CD1c-positive myeloid dendritic cell (primary cell): Measurements from ENCODE around the gene KCNT1.

ENCODE experiments used
- DNase-seq: peaks from one replicate; pipeline ENCODE4 v3.0.0-alpha.2; 2016; ENCODE audit errors: extremely low spot score

KCNT1 gene

GRCh38 chr9:135819905-135820304, 117.9 kb downstream of the KCNT1 start:
- no peak for DNase-seq

- no peak for DNase-seq
Observed at GRCh38 chr9:135820661-135821060, 118.7 kb downstream of the KCNT1 start.

DNA sequence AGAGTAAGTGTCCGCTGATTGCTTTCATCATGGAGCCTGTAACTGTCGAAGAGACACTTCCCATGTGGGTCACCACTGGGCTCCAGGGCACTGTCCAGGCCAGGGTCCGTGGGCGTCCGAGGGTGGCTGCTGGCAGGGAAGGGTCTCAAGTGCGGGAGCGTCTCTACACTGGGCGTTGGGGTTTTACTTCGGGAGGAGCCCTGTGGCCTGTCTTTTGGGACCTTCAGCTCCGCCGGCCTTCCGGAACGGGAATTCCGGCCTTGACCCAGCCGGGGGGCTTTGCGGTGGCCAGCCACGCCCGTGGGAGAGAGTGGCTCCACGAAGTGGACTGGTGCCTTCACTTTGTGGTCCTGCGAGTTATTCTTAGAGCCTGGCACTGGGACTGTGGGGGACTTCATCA, 119.1 kb downstream of the KCNT1 start:
- no peak for DNase-seq

DNA sequence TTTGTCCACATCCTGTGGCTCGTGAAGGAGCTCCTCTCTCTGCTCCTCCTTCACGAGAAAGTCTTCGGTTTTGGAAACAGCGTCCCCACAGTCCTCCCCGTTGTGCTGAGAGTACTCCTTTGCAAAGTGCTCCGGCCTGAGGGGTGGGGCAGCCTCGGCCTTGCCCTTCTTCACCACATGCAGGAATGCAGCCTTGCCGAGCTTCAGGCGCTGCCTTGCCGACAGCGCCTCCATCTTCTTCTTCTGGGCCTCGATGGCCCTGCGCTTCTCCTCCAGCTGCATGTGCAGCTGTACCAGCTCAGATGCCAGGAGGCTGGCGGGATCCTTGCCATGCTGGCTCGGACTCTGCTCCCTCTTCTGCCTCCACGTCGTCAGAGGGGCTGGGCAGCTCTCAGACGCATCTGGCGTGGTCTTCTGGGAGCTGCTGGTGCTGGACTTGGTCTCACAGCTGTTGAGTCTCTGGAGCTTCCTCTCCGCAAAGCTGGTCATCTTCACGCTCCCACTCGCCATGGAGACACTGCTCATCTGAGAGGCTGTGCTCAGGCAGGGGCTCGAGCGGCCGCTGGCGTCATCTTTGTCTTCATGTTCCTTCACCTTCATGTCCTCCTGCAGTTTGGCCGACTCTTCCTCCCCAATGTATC, 119.9 kb downstream of the KCNT1 start:
- no peak for DNase-seq

GRCh38 chr9:135822374-135822755, 120.4 kb downstream of the KCNT1 start:
- DNase-seq, result no peak

- no peak for DNase-seq
Observed at GRCh38 chr9:135823036-135823435, 121.1 kb downstream of the KCNT1 start.

GRCh38 chr9:135825435-135826187, 123.6 kb downstream of the KCNT1 start:
- no peak for DNase-seq

GRCh38 chr9:135826188-135826545, 124.2 kb downstream of the KCNT1 start:
- no peak for DNase-seq

GRCh38 chr9:135827301-135827700, 125.3 kb downstream of the KCNT1 start:
- DNase-seq, result no peak

GRCh38 chr9:135827866-135828580, 126.0 kb downstream of the KCNT1 start:
- DNase-seq, result no peak

GRCh38 chr9:135828656-135829055, 126.7 kb downstream of the KCNT1 start:
- DNase-seq, result no peak

DNA sequence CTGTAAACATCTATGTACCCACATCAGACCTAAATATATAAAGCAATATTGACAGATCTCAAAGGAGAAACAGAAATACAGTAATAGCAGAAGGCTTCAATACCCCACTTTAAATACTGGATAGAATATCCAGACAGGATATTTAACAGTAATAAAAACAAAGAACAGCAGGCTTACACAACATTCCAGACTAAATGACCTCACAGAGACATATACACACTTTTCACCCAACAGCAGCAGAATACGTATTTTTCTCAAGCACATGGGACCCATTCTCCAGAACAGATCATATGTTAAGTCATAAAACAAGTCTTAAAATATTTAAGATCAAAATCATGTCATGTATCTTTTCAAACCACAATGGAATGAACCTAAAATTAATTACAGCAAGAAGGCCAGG, 128.5 kb downstream of the KCNT1 start:
- no peak for DNase-seq

GRCh38 chr9:135833864-135834263, 131.9 kb downstream of the KCNT1 start:
- no peak for DNase-seq

- DNase-seq, result no peak
Observed at GRCh38 chr9:135835131-135835530, 133.1 kb downstream of the KCNT1 start.

GRCh38 chr9:135839516-135839915, 137.5 kb downstream of the KCNT1 start:
- no peak for DNase-seq

DNA sequence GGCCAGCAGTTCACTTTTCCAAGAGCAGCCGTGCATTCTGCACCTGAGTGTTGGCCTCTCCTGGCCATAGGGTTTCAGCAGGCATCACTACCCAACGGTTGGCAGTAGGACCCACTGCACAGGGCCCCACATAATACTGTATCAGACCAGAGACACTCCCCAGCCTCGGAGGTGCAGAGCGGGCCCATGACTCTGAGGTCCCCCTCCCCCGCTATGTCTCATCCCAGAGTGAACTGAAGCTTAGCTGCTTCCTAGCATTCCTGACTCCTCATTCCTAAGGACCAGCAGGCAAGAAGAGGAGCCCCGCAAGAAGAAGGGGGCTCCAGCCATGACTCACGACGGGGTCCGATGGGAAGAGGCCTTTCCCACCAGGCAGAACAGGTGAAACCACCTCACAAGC, 138.1 kb downstream of the KCNT1 start:
- no peak for DNase-seq

DNA sequence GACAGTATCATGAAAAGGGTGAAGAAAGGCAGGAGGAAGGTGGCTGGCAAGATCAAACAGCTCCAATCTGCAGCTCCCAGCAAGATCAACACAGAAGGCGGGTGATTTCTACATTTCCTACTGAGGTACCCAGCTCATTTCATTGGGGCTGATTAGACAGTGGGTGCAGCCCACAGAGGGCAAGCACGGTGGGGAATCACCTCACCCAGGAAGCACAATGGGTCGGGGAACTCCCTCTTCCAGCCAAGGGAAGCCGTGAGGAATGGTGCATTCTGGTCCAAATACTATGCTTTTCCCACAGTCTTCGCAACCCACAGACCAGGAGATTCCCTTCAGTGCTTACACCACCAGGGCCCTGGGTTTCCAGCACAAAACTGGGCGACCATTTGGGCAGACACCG, 138.6 kb downstream of the KCNT1 start:
- no peak for DNase-seq
